Measurements from ENCODE around the gene C18orf32.

- TF ChIP-seq, protein P1, sequence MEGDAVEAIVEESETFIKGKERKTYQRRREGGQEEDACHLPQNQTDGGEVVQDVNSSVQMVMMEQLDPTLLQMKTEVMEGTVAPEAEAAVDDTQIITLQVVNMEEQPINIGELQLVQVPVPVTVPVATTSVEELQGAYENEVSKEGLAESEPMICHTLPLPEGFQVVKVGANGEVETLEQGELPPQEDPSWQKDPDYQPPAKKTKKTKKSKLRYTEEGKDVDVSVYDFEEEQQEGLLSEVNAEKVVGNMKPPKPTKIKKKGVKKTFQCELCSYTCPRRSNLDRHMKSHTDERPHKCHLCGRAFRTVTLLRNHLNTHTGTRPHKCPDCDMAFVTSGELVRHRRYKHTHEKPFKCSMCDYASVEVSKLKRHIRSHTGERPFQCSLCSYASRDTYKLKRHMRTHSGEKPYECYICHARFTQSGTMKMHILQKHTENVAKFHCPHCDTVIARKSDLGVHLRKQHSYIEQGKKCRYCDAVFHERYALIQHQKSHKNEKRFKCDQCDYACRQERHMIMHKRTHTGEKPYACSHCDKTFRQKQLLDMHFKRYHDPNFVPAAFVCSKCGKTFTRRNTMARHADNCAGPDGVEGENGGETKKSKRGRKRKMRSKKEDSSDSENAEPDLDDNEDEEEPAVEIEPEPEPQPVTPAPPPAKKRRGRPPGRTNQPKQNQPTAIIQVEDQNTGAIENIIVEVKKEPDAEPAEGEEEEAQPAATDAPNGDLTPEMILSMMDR (conservative IDR thresholded peaks at IDR 0.05 in 1 of 2, IDR thresholded peaks at IDR 0.05 in 1 of 2; ENCODE audit: extremely low read depth in 1 of 2, insufficient read depth in 1 of 2, low read depth in 1 of 2, low read length in 2 of 2): no peak
- no peak for TF ChIP-seq EZH2 (IDR thresholded peaks at IDR 0.05; ENCODE audit: borderline replicate concordance, low read length)
Observed at GRCh38 chr18:49446481-49446880, 40.6 kb downstream of the C18orf32 start.
